ENCODE results near the gene WDR27. TPM values are rescaled to one million over a fixed set of nuclear protein-coding genes. Genes with fewer than 3 reads are reported as not detected.

The WDR27 gene
- total and polyA plus RNA-seq, 10 of the 15 experiments (the other 5 are each of a cell fraction or from before 2014, with no cell fraction given): 1.9 to 33.2 (median 19.0) TPM

DNA sequence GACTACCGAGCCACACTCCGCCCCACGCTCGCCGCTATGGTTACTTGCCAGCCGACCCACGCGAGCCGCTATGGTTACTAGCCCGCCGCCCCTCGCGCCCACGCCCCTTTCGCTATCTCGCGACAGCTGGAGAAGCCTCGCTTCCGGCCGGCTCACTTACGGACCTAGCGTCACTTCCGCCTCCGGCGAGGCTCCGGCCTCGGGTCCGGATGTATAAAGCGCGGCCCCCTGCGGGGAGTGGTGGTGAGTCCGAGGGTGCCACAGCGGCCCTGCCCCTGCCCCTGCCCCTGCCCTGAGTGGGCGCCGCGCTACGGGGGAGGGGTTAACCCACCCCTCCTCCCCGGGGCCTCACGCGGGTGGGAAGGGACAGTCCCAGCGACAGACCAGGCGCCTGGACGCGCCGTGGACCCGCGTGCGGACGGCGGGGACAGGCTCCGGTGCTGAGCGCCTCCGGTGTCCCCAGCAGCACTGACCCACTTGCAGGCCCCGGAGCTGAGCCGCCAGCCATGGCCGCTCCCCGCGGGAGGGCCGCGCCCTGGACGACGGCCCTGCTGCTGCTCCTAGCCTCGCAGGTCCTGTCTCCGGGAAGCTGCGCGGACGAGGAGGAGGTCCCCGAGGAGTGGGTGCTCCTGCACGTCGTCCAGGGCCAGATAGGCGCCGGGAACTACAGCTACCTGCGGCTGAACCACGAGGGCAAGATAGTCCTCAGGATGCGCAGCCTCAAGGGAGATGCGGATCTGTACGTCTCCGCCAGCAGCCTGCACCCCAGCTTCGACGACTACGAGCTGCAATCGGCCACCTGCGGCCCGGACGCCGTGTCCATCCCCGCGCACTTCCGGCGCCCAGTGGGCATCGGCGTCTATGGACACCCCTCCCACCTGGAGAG is at the start of gene WDR27, which contains the start of gene C6orf120 (continued):
- TF ChIP-seq, protein P1, sequence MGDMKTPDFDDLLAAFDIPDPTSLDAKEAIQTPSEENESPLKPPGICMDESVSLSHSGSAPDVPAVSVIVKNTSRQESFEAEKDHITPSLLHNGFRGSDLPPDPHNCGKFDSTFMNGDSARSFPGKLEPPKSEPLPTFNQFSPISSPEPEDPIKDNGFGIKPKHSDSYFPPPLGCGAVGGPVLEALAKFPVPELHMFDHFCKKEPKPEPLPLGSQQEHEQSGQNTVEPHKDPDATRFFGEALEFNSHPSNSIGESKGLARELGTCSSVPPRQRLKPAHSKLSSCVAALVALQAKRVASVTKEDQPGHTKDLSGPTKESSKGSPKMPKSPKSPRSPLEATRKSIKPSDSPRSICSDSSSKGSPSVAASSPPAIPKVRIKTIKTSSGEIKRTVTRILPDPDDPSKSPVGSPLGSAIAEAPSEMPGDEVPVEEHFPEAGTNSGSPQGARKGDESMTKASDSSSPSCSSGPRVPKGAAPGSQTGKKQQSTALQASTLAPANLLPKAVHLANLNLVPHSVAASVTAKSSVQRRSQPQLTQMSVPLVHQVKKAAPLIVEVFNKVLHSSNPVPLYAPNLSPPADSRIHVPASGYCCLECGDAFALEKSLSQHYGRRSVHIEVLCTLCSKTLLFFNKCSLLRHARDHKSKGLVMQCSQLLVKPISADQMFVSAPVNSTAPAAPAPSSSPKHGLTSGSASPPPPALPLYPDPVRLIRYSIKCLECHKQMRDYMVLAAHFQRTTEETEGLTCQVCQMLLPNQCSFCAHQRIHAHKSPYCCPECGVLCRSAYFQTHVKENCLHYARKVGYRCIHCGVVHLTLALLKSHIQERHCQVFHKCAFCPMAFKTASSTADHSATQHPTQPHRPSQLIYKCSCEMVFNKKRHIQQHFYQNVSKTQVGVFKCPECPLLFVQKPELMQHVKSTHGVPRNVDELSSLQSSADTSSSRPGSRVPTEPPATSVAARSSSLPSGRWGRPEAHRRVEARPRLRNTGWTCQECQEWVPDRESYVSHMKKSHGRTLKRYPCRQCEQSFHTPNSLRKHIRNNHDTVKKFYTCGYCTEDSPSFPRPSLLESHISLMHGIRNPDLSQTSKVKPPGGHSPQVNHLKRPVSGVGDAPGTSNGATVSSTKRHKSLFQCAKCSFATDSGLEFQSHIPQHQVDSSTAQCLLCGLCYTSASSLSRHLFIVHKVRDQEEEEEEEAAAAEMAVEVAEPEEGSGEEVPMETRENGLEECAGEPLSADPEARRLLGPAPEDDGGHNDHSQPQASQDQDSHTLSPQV (IDR thresholded peaks at IDR 0.05): no peak
- TF ChIP-seq, protein P2, sequence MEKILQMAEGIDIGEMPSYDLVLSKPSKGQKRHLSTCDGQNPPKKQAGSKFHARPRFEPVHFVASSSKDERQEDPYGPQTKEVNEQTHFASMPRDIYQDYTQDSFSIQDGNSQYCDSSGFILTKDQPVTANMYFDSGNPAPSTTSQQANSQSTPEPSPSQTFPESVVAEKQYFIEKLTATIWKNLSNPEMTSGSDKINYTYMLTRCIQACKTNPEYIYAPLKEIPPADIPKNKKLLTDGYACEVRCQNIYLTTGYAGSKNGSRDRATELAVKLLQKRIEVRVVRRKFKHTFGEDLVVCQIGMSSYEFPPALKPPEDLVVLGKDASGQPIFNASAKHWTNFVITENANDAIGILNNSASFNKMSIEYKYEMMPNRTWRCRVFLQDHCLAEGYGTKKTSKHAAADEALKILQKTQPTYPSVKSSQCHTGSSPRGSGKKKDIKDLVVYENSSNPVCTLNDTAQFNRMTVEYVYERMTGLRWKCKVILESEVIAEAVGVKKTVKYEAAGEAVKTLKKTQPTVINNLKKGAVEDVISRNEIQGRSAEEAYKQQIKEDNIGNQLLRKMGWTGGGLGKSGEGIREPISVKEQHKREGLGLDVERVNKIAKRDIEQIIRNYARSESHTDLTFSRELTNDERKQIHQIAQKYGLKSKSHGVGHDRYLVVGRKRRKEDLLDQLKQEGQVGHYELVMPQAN (conservative IDR thresholded peaks at IDR 0.05): peak; percentile 19; the same call in 1 of the 2 replicates
- no peak for TF ChIP-seq MTA2 (IDR thresholded peaks at IDR 0.05; ENCODE audit: low read depth)
- peak; percentile 86 for TF ChIP-seq CREM (IDR thresholded peaks at IDR 0.05; ENCODE audit: low read depth)
- TF ChIP-seq, protein P3, sequence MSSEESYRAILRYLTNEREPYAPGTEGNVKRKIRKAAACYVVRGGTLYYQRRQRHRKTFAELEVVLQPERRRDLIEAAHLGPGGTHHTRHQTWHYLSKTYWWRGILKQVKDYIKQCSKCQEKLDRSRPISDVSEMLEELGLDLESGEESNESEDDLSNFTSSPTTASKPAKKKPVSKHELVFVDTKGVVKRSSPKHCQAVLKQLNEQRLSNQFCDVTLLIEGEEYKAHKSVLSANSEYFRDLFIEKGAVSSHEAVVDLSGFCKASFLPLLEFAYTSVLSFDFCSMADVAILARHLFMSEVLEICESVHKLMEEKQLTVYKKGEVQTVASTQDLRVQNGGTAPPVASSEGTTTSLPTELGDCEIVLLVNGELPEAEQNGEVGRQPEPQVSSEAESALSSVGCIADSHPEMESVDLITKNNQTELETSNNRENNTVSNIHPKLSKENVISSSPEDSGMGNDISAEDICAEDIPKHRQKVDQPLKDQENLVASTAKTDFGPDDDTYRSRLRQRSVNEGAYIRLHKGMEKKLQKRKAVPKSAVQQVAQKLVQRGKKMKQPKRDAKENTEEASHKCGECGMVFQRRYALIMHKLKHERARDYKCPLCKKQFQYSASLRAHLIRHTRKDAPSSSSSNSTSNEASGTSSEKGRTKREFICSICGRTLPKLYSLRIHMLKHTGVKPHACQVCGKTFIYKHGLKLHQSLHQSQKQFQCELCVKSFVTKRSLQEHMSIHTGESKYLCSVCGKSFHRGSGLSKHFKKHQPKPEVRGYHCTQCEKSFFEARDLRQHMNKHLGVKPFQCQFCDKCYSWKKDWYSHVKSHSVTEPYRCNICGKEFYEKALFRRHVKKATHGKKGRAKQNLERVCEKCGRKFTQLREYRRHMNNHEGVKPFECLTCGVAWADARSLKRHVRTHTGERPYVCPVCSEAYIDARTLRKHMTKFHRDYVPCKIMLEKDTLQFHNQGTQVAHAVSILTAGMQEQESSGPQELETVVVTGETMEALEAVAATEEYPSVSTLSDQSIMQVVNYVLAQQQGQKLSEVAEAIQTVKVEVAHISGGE (CRISPR knock-in tag; IDR thresholded peaks at IDR 0.05): no peak
- peak; percentile 54; the same call in 1 of the 2 replicates for TF ChIP-seq NBN (IDR thresholded peaks at IDR 0.05)
- TF ChIP-seq CBFB (IDR thresholded peaks at IDR 0.05; ENCODE audit: low read depth): peak; percentile 94
- TF ChIP-seq, protein P4, sequence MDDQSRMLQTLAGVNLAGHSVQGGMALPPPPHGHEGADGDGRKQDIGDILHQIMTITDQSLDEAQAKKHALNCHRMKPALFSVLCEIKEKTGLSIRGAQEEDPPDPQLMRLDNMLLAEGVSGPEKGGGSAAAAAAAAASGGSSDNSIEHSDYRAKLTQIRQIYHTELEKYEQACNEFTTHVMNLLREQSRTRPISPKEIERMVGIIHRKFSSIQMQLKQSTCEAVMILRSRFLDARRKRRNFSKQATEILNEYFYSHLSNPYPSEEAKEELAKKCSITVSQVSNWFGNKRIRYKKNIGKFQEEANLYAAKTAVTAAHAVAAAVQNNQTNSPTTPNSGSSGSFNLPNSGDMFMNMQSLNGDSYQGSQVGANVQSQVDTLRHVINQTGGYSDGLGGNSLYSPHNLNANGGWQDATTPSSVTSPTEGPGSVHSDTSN (IDR thresholded peaks at IDR 0.05; ENCODE audit: insufficient replicate concordance, low read depth, low read length): no peak
- TF ChIP-seq POU2F2 (IDR thresholded peaks at IDR 0.05; ENCODE audit: borderline replicate concordance, low read depth, low read length): peak; percentile 76
- no peak for TF ChIP-seq CEBPB (IDR thresholded peaks at IDR 0.05; ENCODE audit: borderline replicate concordance in 1 of 2, low read depth in 2 of 2, low read length in 2 of 2)
- TF ChIP-seq JUNB (IDR thresholded peaks at IDR 0.05): no peak
- no peak; the same call in 1 of the 2 replicates for TF ChIP-seq PAX5 (IDR thresholded peaks at IDR 0.05; ENCODE audit: borderline replicate concordance, low read depth, low read length)
- TF ChIP-seq BACH1 (IDR thresholded peaks at IDR 0.05; ENCODE audit: borderline replicate concordance): peak; percentile 87
- TF ChIP-seq, protein P5, sequence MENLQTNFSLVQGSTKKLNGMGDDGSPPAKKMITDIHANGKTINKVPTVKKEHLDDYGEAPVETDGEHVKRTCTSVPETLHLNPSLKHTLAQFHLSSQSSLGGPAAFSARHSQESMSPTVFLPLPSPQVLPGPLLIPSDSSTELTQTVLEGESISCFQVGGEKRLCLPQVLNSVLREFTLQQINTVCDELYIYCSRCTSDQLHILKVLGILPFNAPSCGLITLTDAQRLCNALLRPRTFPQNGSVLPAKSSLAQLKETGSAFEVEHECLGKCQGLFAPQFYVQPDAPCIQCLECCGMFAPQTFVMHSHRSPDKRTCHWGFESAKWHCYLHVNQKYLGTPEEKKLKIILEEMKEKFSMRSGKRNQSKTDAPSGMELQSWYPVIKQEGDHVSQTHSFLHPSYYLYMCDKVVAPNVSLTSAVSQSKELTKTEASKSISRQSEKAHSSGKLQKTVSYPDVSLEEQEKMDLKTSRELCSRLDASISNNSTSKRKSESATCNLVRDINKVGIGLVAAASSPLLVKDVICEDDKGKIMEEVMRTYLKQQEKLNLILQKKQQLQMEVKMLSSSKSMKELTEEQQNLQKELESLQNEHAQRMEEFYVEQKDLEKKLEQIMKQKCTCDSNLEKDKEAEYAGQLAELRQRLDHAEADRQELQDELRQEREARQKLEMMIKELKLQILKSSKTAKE (IDR thresholded peaks at IDR 0.05; ENCODE audit: low read depth, poor library complexity, severe bottlenecking): no peak
- peak; percentile 60; the same call in 1 of the 2 replicates for TF ChIP-seq HDGF (IDR thresholded peaks at IDR 0.05)
- no peak for TF ChIP-seq FOXM1 (IDR thresholded peaks at IDR 0.05; ENCODE audit: low read depth, low read length)
